Endometrium (tissue), 2 donors: Measurements from ENCODE around the gene FRMD4B.
"Not testable (repeated sequence)": the region's sequence is repeated elsewhere in the genome, so short reads cannot be mapped to it uniquely, and the experiment has no call there.

Experiments
- FAIRE-seq: peaks from 2 replicates; lab custom pipeline; 2012; peaks lifted over from hg19 to GRCh38; lab: Jason Lieb, UNC
- donor health status: control.
- donor health status: control.

The FRMD4B gene

DNA sequence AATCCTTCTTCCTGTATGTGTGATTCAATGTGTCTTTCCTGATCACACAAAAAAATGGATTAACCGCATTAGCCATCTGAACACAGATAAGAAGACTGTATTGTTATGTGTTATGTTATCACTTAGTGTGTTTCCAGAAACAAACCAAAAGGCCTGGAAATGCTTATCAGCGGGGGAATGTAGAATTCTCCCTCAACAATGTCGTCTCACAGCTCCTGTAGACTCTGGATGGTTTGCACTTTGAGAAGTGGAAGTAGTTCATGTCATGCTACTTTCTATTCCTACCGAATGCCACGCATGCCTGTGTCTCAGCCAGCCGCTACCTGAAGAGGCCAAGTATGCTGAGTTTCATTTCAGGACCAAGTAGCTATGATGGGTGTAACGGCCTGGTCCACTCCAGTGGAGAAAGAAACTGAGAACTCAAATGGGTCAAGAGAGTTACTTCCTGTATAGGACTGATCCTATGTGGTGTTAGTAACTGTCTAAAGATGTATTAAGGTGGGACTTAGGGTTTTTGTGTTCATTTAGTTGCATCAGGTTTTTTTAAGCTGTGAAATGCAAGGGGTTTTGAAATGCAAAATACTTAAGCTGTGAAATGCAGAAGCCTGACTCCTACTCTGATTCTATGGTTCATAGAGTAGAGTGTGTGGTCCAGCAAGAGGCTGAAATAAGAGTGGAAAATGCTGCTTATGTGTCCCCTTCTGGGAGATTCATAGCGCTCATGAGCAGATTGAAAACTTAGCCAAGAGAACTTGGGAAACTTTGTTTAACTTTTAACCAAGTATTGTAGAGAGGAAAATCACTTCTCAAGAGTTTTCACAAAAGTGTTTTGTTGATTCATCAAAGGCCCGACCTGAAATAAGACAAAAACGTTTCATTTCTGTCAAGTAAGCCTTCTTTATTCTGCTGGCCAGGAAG lies 145.0 kb downstream of the FRMD4B start:
- no peak for FAIRE-seq

DNA sequence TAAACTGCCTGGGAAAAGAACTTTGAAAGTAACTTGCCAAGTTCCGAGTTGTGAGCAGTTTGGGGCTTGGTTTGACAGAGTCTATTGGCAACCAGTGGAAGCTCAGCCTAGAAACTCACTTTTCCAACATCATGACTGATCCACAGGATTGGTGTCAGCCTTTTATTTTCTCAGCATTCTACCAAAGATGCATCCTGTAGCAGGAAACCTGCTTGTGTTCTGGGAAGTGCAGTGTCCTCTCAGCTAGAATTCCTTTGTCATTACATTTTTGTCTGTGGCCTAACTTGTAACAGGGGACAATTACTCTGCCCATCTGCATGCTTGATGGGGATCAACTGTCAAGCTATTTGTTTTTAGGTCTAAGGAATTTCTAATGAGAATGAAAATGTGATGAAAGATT lies 146.8 kb downstream of the FRMD4B start:
- no peak for FAIRE-seq

DNA sequence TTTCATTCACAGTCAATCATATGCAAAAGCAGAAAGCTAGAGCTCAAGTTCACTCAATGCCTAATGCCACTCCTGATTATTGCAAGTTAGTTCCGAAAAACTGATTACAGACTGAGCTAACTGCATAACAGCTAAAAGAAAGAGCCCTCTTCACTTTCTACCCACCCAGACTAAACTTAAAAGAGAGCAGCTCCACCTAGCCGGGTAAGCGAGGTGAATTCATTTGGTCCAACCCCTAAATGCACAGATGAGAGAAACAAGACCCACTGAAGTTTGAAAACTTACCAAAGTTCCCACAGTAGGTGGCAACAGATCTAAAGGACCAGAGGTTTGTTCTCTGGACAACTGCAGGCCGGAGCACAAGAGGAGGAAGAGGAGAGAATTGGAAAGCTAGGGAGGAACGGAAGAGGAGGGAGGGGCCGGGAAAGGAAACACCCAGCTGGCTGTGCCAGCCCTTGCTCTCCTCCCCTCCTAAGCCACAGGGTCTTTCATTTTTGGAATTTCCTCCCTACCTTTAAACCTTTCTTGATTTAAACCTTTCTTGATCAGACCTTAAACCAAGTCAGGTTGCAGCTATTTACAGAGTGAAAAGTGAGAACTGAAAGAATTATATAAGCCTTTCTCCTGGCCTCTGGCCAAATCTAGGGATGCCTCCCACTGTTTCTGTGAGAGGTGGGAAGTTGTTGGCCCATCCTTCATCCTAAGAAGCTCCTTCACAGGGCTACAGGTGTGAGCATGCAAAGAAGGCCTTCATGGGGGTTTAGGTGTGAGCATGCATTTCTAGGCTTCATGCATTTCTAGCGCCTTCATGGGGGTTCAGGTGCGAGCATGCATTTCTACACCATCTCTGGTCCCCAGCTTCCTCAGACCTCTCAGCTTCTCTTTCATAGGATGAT lies 148.8 kb downstream of the FRMD4B start:
- no peak for FAIRE-seq

DNA sequence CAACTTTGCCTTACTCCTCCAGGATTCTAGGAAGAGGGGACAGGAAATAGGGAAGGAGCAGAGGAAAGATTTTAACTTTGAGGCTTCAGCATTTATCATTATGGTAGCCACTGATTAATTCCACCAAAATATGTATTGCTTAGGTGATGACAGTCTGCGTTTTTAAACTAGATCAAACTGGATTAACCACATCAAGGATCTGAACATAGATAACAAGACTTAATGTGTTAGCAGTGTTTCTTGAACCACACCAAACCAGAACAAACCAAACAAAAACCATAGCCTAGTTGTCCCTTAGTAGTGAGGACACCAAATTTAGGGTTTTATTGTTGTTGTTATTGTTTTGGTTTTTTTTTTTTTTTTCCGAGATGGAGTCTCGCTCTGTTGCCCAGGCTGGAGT lies 150.0 kb downstream of the FRMD4B start:
- no peak for FAIRE-seq

DNA sequence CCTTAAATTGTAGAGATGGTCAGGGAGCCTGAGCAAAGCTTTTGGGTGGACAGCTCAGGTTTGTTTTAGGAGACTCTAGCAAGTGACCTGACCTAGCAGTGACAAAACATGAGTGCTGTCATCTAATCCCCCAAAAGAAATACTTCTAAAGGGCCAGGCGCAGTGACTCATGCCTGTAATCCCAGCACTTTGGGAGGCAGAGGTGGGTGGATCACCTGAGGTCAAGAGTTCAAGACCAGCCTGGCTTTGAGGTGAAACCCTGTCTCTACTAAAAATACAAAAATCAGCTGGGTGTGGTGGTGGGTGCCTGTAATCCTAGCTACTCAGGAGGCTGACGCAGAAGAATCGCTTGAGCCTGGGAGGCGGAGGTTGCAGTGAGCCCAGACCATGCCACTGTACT lies 150.7 kb downstream of the FRMD4B start:
- not testable (repeated sequence) for FAIRE-seq

DNA sequence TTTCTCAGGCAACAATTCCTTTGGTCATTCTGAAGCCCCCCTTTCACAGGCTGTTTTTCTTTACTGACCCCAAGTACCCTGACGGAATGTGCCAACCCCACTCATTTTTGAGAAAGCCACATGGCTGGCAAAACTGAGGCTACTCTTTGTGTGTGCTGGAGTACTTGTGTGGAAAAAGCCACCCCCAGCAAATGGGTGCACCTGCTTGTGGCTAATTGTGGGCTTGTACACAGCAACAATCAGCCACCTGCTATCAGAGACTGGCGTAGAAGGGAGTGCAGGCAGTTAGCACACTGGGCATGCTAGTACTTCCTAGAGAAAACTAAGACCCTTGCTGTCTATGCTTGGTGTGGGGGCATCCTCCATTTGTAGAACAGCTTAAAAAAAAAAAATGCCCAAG lies 153.4 kb downstream of the FRMD4B start:
- no peak for FAIRE-seq

DNA sequence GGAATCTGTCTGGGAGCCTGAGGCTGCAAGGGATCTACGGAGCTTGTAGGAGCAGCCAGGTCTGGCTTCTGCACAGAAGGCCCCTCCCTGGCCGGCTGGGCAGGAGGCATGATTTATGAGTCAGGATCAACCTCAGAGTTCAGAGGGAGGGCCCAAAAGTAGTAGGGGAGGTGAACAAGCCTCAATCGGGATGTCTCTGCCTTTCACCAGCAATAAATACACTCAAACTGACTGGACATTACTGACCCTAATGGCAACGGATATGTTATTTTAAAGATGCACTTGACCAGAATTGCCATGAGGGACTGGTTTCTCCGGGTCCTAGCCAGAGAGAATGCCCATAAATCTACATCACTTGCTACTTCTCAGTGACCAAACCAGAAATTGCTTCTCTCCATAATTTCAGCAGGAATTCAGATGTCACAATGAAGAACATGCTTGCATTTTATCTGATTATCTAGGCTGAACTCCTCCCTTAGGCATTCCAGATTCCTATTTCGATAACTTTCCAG lies 153.9 kb downstream of the FRMD4B start:
- no peak for FAIRE-seq

DNA sequence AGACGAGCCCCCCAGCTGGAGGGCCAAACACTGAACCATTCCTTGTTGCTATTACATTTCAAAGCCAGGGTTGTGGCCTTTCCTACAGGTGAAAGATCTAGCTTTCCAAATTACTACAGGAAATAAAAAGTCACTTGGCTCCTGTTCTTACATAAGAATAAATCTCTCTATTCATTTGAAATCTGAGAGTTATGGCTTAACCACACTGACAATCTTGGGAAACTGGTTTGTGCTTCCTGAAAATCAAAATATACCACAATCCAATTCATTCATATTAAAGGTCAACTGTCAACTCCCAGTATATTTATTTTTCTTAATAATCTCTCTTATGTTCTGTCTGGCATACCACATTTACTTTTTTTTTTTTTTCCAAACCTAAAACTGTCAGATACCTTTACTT lies 159.8 kb downstream of the FRMD4B start:
- peak; percentile 58 for FAIRE-seq

DNA sequence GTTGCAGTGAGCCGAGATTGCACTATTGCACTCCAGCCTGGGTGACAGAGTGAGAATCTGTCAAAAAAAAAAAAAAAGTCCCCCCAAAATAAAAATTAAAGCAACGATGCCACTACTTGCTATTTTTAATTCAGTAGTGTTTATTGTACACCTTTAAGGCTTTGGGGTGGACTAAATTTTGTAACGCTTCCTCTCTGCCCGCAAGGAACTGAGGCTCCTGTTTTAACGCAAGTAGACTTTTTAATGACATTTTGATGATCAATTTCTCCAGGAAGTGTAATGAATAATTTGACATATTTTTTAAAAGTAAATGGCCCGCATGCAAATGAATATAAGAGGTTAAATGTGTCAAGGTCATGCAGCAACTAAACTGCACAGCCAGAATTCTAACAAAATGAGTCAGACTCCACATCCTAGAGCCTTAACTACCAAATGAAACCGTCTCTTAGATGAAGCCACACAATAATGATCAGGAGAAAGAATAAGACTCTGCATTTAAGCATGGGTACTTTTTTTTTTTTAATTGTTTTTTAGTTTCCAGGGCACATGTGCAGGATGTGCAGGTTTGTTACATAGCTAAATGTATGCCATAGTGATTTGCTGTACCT lies 166.7 kb downstream of the FRMD4B start:
- FAIRE-seq = no peak

DNA sequence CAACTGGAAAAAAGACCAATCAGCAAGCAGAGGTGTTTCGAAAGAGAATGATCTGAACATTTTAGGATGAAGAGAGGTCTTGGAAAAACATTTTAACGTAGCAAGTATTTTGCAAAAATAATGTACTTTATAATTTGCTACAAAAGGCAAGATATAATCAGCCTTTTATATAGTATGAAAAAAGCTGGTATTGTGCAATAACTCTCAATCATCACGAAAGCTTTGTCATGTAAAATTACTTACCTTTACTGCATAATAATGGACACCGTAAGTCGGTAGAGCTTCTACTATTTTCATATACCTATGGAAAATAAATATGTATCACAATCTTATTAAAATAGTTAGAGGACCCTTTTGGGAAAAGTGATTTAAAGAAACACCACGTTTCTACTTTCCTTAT lies 167.8 kb downstream of the FRMD4B start:
- FAIRE-seq = no peak

DNA sequence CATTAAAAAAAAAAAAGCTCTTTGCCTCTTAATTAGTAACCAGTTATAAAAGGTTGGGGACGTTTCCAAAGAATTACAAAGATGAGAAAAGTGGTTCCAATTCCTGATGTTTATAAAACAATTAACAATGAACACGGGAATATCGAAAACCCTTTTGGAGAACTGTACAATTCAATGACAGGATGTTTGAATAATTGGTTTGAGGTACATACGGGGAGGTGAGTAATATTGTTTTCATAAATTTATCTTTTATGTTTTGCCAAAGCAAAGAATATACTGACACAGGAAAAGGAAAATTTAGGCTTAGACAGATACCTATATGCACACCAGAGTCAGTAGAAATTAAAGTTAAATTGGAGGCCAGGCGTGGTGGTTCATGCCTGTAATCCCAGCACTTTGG lies 168.9 kb downstream of the FRMD4B start:
- no peak for FAIRE-seq

DNA sequence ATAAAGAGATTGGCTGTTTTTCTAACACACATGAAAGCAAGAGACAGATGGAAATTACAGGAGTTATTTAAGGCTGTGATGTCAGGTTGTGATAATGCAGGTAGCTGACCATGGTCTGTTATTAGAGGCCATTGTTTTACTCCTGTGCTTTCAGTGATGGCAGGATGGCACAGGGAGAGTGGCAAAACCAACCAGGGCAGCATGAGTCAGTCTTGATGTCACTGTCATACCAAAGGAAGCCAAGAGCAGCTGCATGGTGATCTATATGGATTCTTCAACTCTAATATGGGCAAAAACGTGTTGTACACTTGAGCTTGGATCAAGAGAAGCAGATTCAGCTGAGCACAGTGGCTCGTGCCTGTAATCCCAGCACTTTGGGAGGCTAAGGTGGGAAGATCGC lies 171.6 kb downstream of the FRMD4B start:
- FAIRE-seq = no peak

DNA sequence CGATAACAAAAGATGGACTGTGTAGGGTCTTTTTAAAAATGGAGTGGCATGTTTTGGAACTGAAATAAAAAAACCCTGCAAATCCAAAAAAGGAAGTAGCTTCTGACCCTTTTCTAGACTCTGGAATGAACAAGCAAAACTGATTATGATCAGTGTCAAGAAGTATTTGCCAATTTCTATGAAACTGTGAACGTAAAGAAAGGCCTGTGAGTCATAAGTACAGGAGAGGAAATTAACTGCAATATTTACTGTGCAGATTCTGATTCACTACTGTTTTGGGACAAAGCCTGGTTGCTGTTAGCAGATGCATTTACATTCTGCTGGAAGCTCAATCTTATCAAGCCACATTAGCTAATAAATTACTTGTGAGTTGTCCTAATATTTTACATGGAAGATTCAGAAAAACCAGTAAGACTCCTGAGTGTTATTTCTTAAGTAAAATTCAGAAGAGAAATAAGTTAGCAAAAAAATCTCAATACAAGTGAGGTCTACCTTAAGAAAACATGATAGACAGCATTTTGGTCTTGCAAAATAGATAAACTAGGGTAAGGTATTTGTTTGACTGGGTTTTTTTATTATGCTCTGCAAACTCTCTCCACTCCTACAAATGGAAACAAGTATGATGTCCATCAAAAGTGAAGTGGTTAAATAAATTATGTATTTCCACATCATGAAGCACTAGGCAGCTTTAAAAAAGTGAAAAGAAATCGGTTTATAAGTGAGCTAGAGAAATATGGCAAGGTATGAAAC lies 173.3 kb downstream of the FRMD4B start:
- peak; percentile 74 for FAIRE-seq

DNA sequence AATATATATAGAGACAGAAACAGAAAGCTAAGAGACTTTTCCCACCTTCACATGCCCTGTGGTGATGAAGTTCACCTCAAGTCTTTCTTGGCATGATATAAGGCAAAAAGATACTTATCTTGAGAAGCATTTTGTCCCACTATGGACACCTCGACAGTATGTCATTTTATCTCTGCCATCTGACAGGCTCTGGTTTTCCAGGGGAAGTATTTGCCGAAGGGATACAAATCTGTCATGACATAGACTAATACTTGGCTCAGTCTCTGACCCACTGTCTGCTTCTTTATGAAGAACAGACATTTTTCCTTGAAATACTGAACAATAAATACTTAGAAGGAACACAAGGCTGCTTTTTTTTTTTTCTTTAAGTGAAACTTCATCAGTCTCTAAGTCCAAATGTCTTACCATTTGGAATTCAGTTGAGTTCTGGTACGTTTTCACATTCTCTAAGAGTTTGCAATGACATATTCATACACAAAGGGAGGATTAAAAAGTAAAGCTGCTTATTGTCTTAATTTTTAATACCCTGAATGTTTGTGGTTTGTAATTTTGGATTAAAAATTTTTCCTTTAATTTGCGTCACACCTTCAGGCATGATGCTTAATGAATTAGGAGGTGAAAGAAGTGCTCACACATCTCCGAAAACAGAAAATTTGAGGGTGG lies 175.7 kb downstream of the FRMD4B start:
- FAIRE-seq = no peak

DNA sequence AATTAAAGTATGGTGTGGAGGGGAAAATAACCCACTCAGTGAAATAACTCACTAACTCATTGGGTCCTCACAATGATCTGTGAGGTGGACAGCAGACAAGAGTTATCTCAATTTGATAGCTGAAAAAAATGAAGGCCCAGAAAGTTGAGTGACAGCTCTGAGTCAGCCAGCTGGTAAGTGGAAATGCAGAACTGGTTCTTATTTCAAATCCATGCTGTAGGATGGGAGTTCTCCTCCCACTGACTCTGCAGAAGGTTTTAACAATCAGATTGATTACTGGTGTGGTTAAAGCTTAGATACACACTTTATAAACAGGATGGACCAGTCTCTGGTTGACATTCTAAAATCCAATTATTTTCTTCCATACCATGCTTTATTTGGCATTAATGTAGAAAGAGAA lies 176.5 kb downstream of the FRMD4B start:
- no peak for FAIRE-seq

DNA sequence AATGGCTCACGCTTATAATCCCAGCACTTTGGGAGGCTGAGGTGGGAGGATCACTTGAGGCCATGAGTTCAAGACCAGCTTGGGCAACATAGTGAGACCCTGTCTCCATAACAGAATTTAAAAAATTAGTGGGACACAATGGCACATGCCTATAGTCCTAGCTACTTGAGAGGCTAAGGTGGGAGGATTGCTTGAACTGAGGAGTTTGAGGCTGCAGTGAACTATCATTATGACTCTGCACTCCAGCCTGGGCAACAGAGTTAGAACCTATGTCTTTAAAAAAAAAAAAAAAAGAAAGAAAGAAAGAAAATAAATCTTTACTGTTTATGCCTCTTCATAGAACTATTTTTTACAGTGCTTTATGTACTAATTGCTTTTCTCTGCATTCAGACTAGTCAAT lies 178.9 kb downstream of the FRMD4B start:
- FAIRE-seq = no peak

DNA sequence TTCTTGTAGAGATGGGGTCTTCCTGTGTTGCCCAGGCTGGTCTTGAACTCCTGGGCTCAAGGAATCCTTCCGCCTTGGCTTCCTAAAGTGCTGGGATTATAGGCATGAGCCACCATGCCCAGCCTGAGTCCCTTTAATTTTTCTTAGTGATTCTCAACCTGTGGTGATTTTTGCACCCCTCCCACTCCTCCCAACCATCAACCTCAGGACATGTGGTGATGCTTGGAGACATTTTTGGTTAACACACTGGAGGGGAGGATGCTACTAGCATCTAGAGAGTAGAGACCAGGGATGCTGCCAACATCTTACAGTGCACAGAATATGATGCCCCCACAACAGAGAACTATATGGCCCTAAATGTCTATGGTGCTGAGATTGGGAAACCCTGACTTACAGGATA lies 180.5 kb downstream of the FRMD4B start:
- FAIRE-seq = no peak

DNA sequence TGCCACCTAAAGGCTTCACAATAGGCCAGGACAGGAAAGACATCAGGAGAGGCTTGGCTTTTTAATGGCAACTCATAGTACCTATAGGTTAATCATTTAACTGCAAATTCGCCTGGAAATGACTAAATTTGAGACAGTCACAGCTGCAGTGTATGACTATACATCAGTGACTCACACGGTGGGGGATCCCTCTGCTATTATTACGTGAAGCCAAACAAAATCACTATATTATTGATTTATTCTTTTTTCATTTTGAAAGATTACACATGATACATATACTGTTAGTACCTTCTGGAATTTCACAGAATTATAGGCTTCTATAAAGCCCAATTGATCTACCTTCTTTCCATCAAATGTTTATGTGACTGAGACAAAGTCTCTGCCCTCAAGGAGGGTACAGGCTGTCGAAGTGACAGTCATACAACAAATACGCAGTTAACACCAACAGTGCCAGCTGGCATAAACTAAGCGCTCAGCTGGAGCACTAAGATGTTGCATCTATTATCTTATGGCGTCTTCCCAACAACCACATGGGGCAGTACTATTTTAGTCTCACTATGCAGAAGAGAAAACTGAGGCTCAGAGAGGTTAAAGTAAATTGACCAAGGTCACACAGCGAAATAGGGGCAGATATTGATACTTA lies 181.5 kb downstream of the FRMD4B start:
- FAIRE-seq = no peak

DNA sequence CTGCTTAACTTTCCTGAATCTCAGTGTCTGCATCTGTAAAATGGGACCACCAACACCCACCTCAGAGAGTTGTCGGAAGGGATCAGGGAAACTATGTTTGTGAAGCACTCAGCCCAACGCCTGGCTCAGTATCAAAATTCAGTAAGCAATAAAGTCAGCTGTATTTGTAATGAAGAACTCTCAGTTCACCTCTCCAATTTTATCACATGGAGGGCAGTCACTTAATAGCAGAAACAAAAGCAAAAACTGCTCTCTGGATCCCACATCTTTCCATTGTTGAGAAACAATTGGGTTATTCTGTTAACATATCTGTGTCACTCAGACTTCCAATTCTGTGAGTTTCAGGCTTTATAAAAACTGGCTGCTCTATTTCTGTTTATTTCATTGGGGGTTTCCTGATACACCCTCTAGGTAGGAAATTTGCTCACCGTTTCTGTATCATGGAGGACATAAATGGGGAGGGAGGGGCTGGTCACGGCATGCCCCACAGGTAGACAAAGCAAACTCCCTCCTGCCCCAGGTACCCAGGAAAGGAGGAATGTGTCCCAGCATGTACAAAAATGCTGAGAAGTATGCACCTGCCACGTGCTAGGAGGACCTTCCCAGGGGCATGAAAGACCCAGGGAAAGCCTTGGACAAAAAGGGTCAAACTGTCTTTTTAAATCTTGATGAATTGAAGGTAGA lies 182.1 kb downstream of the FRMD4B start:
- FAIRE-seq = no peak

DNA sequence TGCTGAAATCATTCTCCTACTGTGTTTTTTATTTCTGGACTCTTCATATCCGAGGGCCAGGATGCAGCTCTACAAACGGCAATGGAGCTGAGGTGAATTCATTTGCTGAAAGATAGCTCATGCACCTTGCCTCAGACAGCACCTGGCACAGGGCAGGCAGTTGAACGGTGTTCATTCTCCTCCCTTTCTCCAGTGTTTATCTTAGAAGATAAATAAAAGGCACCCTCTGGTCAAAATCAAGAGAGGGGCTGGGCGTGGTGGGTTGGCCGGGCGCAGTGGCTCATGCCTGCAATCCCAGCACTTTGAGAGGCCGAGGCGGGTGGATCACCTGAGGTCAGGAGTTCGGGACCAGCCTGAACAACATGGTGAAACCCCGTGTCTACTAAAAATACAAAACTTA lies 184.2 kb downstream of the FRMD4B start:
- no peak for FAIRE-seq
